ENCODE measurements around the gene GABRB1. TPM values are rescaled to one million over a fixed set of nuclear protein-coding genes. Genes with fewer than 3 reads are reported as not detected.

The GABRB1 gene
- polyA plus RNA-seq, 2 of the 4 experiments (the other 2 are of a cell fraction) = not detected

- no peak for ATAC-seq
- Histone ChIP-seq H3K9me3 (no peaks in the 10 kb centered on the region), H3K27ac (no peak overlapping the region), H3K4me3 (no peak overlapping the region), H3K4me1 (no peaks in the 10 kb centered on the region), H3K4me2 (no peak overlapping the region)
- POLR2A ChIA-PET = no interaction called here
- TF ChIP-seq ZSCAN20 (CRISPR knock-in tag; IDR thresholded peaks at IDR 0.05) (no peak), CTCF (IDR thresholded peaks at IDR 0.05) (no peak), MAZ (IDR thresholded peaks at IDR 0.05; ENCODE audit: borderline replicate concordance, low read depth, low read length) (no peak), EHMT2 (IDR thresholded peaks at IDR 0.05; ENCODE audit: low read depth) (no peak)
- WGBS (ENCODE audit: missing lambda C conversion rate) = 13% methylated on average over 9 of the region's 9 CpGs
- FAIRE-seq = no peak
- CTCF ChIA-PET = no interaction called here
- DNase-seq (ENCODE audit: low read depth in 1 of 2, low spot score in 1 of 2) = no peak
Measured at GRCh38 chr4:46992338-46992737, 39.0 kb upstream of the GABRB1 start.

- WGBS (ENCODE audit: missing lambda C conversion rate) = 33% methylated on average over 35 of the region's 67 CpGs
- Histone ChIP-seq H3K9me3 (no peaks in the 10 kb centered on the region), H3K4me1 (no peaks in the 10 kb centered on the region), H3K4me2 (peak within 1 kb of the TSS; percentile 28; the same call in 1 of the 3 replicates), H3K27ac (no peak within 1 kb of the TSS), H3K4me3 (no peak within 1 kb of the TSS)
- no peak for DNase-seq (ENCODE audit: low read depth in 1 of 2, low spot score in 1 of 2)
- no peak for FAIRE-seq
- ChIA-PET CTCF (no interaction called here), POLR2A (no interaction called here)
- TF ChIP-seq, protein P1, sequence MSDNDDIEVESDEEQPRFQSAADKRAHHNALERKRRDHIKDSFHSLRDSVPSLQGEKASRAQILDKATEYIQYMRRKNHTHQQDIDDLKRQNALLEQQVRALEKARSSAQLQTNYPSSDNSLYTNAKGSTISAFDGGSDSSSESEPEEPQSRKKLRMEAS (IDR thresholded peaks at IDR 0.05) = no peak
- TF ChIP-seq ZSCAN20 (CRISPR knock-in tag; IDR thresholded peaks at IDR 0.05) = no peak
- TF ChIP-seq KDM1A (IDR thresholded peaks at IDR 0.05; ENCODE audit: low read depth) = no peak
- TF ChIP-seq POLR2A (IDR thresholded peaks at IDR 0.05; ENCODE audit: low read length) = no peak
- TF ChIP-seq KDM5A (IDR thresholded peaks at IDR 0.05) = no peak
- ATAC-seq = no peak
Measured at GRCh38 chr4:46993075-46994006, 38.0 kb upstream of the GABRB1 start, which contains the start of gene GABRA4. GABRA4 (minus strand) TSS chr4:46993581; CDS start chr4:46993424, 157 bp downstream.

DNA sequence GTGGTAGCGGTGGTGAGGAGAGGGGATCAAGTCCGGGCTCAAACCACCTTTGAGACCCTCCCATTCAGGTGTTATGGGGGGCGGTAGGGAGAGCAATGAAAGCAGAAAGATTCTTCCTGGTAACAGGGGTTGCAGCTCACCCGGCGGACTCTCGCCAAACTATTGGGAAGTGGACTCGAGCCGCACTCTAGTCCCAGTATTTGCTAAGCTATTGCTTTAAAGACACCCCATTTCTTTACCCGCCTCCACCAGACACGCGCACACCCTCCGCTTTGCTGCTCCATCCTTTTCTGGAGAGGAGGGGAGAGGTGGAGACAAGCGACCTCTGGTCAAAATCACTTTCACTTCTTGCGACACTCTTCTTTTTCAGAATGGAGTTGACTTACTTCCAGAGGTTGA lies 37.4 kb upstream of the GABRB1 start:
- Histone ChIP-seq H3K27ac (no peak overlapping the region), H3K4me3 (no peak overlapping the region), H3K9me3 (no peaks in the 10 kb centered on the region), H3K4me1 (no peaks in the 10 kb centered on the region), H3K4me2 (peak overlapping the region; percentile 28; the same call in 1 of the 3 replicates)
- ChIA-PET CTCF (no interaction called here), POLR2A (no interaction called here)
- no peak for ATAC-seq
- TF ChIP-seq FOXS1 (CRISPR knock-in tag; IDR thresholded peaks at IDR 0.05) = no peak
- no peak for TF ChIP-seq EHF (CRISPR knock-in tag; IDR thresholded peaks at IDR 0.05)
- TF ChIP-seq, protein P2, sequence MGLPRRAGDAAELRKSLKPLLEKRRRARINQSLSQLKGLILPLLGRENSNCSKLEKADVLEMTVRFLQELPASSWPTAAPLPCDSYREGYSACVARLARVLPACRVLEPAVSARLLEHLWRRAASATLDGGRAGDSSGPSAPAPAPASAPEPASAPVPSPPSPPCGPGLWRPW (IDR thresholded peaks at IDR 0.05) = no peak
- TF ChIP-seq NR3C1 (IDR thresholded peaks at IDR 0.05) = no peak
- no peak for TF ChIP-seq NFE2L2 (conservative IDR thresholded peaks at IDR 0.05; ENCODE audit: low read length)
- TF ChIP-seq, protein P3, sequence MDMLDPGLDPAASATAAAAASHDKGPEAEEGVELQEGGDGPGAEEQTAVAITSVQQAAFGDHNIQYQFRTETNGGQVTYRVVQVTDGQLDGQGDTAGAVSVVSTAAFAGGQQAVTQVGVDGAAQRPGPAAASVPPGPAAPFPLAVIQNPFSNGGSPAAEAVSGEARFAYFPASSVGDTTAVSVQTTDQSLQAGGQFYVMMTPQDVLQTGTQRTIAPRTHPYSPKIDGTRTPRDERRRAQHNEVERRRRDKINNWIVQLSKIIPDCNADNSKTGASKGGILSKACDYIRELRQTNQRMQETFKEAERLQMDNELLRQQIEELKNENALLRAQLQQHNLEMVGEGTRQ (IDR thresholded peaks at IDR 0.05) = no peak
- no peak for TF ChIP-seq TFCP2L1 (CRISPR knock-in tag; IDR thresholded peaks at IDR 0.05)
- no peak for TF ChIP-seq RCOR1 (IDR thresholded peaks at IDR 0.05; ENCODE audit: low read depth, low read length)
- no peak for TF ChIP-seq ZSCAN20 (CRISPR knock-in tag; IDR thresholded peaks at IDR 0.05)
- TF ChIP-seq CBX2 (IDR thresholded peaks at IDR 0.05; ENCODE audit: borderline replicate concordance, low read depth) = no peak
- no peak for TF ChIP-seq POLR2AphosphoS2 (conservative IDR thresholded peaks at IDR 0.05; ENCODE audit: low read length)
- no peak for TF ChIP-seq NPAS2 (CRISPR knock-in tag; IDR thresholded peaks at IDR 0.05; ENCODE audit: borderline replicate concordance)
- TF ChIP-seq BHLHE40 (IDR thresholded peaks at IDR 0.05; ENCODE audit: low read depth, low read length) = no peak
- no peak for TF ChIP-seq EP300 (IDR thresholded peaks at IDR 0.05)
- TF ChIP-seq HMGXB4 (CRISPR knock-in tag; IDR thresholded peaks at IDR 0.05; ENCODE audit: borderline replicate concordance) = no peak
- no peak for DNase-seq (ENCODE audit: low read depth in 1 of 2, low spot score in 1 of 2)
- FAIRE-seq = no peak
- 2% methylated on average over 14 of the region's 14 CpGs for WGBS (ENCODE audit: missing lambda C conversion rate)
